Measurements from ENCODE around the gene OSM.
"Not testable (repeated sequence)": the region's sequence is repeated elsewhere in the genome, so short reads cannot be mapped to it uniquely, and the experiment has no call there.

Gene OSM

DNA sequence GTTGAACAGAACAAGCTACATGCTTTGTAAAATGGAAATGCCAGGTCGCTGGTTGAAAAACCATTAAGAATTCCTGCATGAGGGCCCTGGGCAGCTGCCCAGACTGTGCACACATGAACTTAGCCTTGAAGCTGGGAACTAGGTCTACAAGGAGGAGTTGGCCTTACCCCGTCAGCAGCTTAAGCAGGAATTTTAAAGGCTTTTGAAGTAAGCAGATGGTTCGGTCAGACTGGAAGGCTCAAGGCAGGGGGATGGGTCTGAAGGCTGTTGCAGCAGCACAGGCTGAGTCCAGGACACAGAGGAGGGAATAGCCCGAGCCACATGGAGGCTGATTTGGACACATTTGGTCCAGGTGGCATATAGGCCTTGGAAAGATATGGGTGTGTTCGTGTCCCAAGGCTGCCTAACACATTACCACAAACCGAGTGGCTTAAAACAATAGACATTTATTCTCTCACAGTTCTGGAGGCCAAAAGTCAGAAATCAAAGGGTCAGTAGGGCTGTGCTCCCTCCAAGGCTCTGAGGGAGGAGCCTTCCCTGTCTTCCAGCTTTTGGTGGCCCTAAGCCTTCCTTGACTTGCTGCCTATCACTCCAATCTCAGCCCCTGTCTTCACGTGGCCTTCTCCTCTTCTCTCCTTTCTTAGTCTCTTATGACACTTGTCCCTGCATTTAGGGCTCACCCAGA lies 31.7 kb downstream of the OSM start:
- peak; percentile 80 for DNase-seq (ENCODE audit: low read depth)
- no peak overlapping the region for H3K4me3 ChIP-seq (ENCODE audit: low read depth, low read length)

DNA sequence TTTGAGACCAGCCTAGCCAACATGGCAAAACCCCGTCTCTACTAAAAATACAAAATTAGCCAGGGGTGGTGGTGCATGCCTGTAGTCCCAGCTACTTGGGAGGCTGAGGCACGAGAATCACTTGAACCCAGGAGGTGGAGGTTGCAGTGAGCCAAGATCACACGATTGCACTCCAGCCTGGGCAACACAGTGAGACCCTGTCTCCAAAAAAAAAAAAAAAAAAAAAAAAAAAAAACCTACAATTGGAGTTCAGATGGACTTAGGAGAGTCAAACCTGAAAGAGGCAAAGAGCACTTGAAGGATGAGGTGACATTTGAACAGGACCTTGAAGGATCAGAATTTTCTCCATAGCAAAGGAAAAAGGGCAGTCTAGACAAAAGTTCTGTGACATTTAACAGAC lies 32.3 kb downstream of the OSM start:
- H3K4me3 ChIP-seq (ENCODE audit: low read depth, low read length); DNase-seq (ENCODE audit: low read depth): not testable (repeated sequence)

DNA sequence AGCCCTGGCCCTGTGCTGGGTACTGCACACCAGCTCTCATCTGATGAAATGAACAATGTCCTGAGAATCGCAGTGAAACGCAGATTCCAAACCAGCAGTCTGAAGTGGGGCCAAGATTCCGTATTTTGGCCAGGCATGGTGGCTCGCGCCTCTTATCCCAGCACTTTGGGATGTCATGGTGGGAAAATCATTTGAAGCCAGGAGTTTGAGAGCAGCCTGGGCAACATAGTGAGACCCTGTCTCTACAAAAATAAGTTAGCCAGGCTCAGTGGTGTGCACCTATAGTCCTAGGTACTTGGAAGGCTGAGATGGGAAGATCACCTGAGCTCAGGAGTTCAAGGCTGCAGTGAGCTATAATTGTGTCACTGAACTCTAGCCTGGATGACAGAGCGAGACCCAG lies 33.1 kb downstream of the OSM start:
- no peak for DNase-seq (ENCODE audit: low read depth)
- no peak overlapping the region for H3K4me3 ChIP-seq (ENCODE audit: low read depth, low read length)

DNA sequence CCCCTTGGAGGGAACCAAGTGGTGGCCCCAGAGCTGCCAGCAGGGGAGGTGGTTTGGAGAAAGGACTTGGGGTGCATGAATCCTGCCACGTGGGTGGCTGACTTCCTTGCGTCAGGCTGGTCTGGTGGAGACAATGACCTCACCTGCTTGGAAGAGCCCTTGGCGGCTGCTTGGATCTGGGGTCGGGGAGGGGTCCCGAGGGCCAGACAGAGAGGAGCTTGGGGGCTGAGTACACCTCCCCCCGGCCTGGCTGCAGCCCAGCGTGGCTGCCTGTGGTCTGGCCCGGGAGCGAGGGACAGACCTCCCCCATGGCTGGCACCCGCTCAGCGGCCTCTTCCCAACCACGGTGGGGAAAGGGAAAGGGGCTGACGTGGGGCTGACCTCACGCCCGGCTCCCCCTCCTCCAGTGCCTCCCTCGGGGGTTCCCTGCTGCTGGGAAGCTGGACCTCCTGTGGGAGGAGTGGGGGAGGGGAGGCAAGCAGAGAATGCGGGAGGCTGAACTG lies 33.9 kb downstream of the OSM start:
- H3K4me3 ChIP-seq (ENCODE audit: low read depth, low read length): no peak overlapping the region
- DNase-seq (ENCODE audit: low read depth): no peak

DNA sequence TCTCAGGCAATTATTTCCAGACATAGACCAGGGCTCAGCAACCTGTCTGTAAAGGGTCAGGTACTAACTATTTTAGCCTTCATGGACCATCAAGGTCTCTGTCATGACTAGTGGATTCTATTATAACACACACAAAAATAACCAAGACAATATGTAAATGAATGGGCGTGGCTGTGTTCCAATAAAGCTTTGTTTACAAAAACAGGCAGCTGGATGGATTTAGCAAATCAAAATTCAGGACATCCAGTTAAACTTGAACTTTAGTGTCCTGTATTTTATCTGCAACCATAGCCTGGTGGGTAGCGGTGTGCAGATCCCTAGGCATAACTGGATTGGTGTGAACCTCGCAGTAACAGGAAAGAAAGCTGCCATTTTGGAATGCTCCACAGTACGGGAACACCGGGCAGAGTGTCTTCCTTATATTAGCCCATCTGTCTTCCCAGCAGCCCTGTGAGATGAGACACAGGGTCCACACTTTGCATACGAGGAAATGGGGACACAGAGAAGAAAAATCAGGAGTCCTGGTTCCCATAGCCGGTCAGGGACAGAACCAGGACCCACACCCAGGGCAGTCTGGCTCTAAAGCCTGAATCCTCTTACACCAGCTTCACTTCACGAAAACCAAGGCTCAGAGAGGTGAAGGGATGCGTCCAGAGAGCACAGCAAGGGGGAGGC lies 35.7 kb downstream of the OSM start:
- no peak for DNase-seq (ENCODE audit: low read depth)
- no peak overlapping the region for H3K4me3 ChIP-seq (ENCODE audit: low read depth, low read length)

DNA sequence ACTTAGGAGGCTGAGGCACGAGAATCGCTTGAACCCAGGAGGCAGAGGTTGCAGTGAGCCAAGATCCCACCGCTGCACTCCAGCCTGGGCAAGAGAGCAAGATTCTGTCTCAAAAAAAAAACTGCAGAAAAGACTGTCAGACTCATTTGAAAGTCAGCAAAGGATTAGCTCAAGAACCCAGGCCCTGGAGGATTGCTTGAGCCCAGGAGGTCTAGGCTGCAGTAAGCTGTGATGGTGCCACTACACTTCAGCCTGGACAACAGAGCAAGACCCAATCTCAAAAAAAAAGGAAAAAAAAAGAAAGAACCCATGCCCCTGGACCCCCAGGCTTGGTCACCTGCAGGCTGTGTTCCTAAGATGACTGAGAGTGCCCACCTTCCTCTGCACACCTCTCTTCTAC lies 36.3 kb downstream of the OSM start:
- H3K4me3 ChIP-seq (ENCODE audit: low read depth, low read length): no peak overlapping the region
- no peak for DNase-seq (ENCODE audit: low read depth)

DNA sequence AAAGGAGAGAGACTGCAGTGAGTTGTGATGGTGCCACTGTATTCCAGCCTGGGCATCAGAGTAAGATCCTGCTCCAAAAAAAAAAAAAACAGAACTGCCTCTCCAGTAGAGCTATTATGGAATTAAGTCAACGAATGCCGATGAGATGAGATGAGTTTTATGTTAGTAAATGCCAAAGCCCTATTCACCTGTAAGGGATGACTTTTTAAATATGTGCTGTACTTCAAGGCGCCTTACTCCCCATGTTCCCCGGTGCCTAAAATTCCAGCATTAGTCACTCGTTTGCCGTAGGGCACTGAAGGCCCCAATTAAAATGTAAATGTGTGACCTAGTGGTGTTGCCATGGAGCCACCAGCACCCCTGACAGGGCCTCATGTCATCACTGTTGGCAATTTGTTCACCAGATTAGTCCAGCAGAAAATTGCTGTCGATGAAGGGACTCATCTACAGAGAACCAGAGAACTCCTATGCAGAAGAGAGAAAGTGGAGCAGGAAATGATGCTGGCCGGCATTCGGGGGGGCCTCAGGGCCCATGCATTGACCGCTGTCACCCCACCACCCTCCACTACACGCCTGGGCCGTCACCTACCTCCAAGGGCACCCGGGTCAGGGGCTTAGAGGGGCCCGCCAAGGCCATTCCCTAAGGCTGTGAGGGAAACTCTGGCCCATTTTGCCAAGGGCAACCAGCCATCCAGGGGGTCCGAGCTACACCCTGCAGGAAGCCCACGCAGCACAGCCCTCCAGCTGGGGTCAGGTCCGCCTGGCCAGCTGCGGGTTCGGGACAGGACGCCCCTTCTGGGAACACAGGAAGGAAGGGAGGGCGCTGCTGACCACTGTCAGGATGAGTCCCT lies 37.9 kb downstream of the OSM start:
- no peak for DNase-seq (ENCODE audit: low read depth)
- no peak overlapping the region for H3K4me3 ChIP-seq (ENCODE audit: low read depth, low read length)

DNA sequence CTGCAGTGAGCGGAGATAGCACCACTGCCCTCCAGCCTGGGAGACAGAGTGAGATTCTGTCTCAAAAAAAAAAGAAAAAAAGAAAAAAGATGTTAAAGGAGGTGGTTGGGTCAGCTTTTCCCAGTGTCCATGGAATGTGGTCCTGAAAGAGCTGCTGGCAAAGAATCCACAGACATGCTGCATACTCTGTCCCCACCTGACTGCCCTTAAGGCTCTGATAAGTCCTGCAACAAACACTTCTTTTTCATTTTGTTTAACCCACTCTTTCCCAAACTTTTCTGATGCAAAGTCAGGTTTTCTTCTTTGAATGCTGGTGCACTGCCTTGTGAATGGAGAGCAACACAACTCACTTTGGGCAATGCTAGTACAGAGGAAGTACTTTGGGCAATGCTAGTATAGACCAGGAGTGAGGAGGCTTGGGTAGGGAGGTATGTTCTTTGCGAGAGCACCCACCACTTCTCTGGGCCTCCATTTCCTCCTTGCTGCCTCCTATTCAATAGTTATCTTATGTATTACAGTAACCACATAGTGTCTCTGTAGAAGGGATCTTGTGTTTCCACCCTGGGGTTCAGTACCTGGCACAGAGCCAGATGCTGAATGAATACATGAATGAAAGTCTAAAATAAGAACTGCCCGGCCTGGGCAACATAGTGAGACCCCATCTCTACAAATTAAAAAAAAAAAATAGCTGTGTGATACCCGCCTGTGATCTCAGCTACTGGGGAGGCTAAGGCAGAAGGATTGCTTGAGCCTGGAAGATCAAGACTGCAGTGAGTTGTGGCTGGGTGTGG lies 39.0 kb downstream of the OSM start:
- DNase-seq (ENCODE audit: low read depth): no peak
- no peak overlapping the region for H3K4me3 ChIP-seq (ENCODE audit: low read depth, low read length)

DNA sequence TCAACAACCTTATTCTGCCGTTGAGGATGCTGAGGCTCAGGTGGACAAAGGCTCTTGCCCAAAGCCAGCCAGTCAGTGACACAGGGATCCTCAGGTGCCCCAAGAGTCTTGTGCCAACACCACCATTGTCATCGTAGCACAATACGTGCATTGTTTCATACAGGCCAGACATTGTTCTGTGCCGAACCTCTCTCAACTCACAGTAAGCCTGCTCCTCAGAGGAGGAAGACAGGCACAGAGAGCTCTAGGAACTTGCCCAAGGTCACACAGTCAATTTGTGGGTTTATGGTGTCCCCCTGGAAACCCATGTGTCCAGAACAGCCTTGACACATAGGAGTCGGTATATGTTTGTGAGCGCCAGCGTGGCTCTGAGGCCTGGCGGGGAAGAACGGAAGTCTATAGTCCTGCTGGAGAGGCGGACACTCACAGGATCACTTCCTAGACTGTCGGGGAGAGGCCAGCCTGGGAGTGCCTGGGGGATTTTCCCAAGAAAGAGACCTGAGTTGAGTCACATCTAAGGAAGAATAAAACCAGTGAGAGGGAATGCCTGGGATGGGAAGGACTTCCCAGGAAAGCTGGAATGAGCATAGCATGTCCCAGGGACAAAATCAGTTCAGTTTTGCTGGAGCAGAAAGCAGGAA lies 40.3 kb downstream of the OSM start:
- no peak for DNase-seq (ENCODE audit: low read depth)

DNA sequence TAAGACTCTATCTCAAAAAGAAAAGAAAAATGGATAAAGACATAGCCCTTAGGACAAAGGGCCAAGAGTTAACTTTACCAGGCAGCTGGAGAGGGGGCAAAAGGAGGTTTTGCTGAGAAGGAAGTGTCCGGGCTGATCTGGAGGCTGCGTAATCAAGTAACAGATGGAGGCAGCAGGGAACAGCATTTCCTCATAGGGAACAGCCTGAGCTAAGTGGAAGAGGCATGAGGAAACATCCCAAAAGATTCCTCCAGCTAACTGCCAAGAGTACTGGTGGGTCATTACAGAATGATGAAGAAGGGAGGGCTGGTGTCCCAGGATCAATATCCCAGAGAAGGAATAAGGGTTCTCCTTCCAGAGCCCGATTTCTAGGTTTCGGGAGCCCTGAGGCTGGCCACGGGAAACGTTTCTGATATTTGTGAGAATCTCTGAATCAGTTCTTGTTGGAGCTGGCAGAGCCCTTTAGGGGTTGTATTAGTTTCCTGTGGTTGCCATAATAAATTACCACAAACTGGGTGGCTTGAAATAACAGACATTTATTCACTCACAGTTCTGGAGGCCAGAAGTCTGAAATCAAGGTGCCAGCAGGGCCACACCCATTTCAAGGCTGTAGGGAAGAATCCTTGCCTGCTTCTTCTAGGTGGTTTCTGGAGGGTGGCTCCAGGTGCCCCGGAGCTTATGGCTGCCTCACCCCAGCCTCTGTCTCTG lies 41.3 kb downstream of the OSM start:
- no peak for DNase-seq (ENCODE audit: low read depth)
- H3K4me3 ChIP-seq (ENCODE audit: low read depth, low read length): no peak overlapping the region

More for the DNA sequence above, 40.3 kb downstream of the OSM start:
- H3K4me3 ChIP-seq (ENCODE audit: low read depth, low read length): no peak overlapping the region

DNA sequence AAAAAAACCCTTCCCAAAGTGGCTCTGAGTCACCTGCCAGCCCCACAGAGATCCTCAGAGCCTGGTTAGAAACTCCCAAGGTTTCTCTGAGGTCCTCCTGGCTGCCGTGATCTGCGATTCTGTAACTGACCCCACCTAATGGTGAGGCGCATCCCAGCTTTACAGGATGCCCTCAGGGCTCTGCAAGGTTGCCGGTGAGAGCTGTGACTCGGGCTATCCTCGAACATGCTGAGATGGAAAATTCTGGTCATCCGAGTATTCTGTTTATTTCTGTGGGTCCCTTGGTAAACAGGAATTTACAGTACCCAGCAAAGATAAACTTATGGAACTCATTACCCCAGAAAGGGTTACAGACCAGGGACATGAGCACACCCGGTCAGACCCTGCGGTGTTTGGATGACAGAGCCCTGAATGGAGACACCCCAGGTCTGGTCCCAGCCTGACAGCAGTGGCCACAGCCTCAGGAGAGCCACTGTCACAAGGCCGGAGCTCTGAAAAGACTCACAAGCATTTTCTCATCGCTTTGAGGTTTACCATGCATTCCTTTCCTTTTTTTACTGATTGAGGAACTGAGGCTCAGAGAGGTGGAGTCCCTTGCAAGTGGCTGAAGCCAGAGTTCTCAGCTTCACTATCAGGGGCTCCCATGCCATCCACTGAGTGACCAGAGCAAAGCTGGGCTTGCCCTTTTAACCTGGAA lies 42.3 kb downstream of the OSM start:
- no peak overlapping the region for H3K4me3 ChIP-seq (ENCODE audit: low read depth, low read length)
- no peak for DNase-seq (ENCODE audit: low read depth)

DNA sequence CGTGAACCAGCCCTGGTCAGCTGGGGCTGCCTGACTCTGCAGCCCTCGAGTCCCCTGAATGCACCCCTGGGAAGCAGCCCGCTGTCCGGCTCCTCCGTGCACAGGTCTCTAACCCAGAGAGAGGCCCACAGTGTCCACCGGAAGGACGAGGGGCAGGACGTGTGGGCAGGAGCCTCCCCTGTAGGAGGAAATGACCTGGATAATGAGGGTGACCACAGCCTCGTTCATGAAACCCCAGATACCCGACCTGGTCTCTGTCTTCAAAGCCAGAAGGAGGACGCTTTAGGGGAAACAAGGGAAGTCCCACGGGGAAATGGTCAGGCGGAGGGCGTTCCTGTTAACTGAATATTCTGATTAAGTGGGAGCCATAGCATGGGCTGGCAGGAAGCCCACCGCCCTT lies 43.3 kb downstream of the OSM start:
- DNase-seq (ENCODE audit: low read depth): no peak
- no peak overlapping the region for H3K4me3 ChIP-seq (ENCODE audit: low read depth, low read length)

DNA sequence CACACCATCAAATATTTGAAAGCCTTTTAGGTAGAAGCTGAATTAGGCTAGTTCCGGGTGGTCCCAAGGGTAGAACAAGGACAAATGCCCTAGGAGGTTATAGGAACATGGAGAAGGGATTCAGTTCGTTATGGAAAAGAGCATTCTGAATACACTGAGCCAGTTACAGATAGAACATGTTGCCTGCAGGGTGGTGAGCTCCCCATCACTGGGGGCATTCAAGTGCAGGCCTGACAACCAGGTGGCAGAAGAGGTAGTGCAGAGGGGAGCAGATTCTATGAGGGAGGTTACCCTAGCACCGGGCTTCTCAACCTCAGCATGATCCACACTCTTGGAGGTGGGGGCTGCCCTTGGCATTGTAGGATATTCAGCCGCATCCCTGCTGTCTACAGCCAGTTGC lies 44.3 kb downstream of the OSM start:
- H3K4me3 ChIP-seq (ENCODE audit: low read depth, low read length): no peak overlapping the region
- no peak for DNase-seq (ENCODE audit: low read depth)

DNA sequence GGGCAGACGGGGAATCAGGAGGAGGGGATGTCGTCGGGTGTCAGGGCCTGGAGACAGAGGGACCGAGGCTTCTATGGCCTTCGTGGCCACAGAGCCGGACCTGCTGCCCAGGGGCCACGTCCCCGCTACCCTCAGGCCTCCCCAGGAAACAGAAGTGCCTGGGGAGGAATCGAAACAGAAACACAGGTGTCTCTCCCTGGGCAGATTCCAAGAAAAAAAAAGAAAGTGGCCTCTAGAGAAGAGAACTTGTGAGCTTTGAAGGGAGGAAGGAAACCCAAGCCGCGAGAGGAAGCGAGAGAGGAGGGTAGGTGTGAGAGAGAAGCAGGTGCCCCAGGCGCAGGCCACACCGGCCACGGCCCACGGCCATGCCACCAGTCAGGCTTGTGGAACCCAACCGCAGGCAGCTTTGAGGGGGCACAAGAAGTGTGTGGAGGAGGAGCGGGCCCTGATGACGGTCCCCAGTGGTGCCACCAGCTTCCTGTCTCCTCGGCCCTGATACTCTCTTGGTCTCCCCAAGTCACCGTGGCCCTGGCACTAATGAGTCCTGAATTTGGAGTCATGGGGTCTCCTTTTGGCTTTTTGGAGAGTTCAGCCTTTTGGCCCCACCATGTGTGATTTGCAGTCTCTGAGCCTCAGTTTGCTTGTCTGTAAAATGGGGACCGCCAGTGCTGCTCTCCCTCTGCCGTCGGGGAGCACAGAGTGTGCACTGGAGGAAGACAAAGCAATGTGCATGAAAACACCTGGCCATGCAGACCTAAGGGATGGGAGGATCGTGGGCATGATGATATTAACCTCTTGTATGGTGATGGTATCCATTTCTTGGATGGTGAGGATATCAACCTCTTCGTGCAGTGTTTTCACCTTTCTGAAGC lies 45.3 kb downstream of the OSM start:
- no peak overlapping the region for H3K4me3 ChIP-seq (ENCODE audit: low read depth, low read length)
- DNase-seq (ENCODE audit: low read depth): no peak

DNA sequence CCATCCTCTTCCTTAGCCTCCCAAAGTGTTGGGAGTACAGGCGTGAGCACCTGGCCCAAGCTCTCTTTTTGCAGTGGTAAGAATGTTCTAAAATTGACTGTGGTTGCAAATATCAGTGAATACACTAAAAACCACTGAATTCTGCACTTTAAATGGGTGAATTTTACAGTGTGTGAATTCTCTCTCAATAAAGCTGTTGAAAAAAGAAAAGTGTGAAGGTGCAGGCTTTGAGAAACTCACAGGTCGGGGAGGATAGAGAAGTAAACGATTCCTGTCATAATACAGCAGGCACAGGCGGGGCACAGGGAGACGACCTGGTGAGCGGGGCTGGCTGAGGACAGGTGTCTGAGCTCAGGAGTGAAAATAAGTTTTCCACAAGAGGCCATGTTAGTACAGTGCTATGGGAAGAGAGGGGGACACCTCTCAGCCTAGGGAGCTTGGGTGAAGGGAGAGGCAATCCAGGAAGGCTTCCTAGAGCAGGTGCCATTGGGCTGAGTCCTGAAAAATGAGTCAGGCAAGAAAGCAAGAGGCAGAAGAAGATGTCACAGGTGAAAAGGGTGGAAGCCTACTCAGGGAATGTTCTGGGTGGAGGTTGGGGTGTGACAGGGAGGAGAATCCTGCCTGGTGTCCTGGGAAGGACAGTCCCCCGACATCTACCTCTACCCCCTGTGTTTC lies 46.2 kb downstream of the OSM start:
- no peak overlapping the region for H3K4me3 ChIP-seq (ENCODE audit: low read depth, low read length)
- DNase-seq (ENCODE audit: low read depth): no peak

DNA sequence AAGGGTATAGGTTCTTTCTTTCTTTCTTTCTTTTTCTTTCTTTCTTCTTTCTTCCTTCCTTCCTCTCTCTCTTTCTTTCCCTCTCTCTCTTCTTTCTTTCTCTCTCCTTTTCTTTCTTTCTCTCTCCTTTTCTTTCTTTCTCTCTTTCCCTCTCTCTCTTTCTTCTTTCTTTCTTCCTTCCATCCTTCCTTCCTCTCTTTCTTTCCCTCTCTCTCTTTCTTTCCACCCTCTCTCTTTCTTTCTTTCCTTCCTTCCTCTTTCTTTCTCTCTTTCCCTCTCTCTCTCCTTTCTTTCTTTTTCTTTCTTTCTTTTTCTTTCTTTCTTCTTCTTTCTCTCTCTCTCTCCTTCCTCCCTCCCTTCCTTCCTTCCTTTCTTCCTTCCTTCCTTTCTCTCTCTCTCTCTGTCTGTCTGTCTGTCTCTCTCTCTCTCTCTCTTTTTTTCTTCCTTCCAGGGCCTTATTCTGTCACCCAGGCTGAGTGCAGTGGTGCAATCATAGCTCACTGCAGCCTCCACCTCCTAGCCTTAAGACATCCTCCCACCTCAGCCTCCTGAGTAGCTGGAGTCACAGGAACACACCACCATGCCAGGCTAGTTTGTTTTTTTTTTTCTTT lies 46.9 kb downstream of the OSM start:
- no peak for DNase-seq (ENCODE audit: low read depth)
- H3K4me3 ChIP-seq (ENCODE audit: low read depth, low read length): no peak overlapping the region
